Keratinocyte (primary cell): ENCODE measurements around the gene BRSK2. TPM values are rescaled to one million over a fixed set of nuclear protein-coding genes. Genes with fewer than 3 reads are reported as not detected.
"Not testable (repeated sequence)": the region's sequence is repeated elsewhere in the genome, so short reads cannot be mapped to it uniquely, and the experiment has no call there.

Experiments
- DNase-seq: peaks from one replicate; pipeline ENCODE4 v3.0.0-alpha.2; 2011; ENCODE audit warnings: low read depth, missing footprints, low spot score
- FAIRE-seq: peaks from 2 replicates; lab custom pipeline; 2011; peaks lifted over from hg19 to GRCh38; lab: Jason Lieb, UNC
- H2AFZ ChIP-seq: 2 replicates; pipeline ENCODE4 v1.6.0; 2012; ENCODE audit warnings: low read length, control low read depth, inconsistent platforms; ENCODE audit not compliant: control insufficient read depth
- H3K27ac ChIP-seq: 2 replicates; pipeline ENCODE4 v1.5.1; 2011; ENCODE audit warnings: low read length; ENCODE audit not compliant: control insufficient read depth, insufficient read depth
- H3K27me3 ChIP-seq: 3 replicates; pipeline ENCODE4 v1.6.0; 2011; ENCODE audit warnings: low read length; ENCODE audit not compliant: control insufficient read depth, insufficient read depth; ENCODE audit errors: extremely low read depth
- H3K36me3 ChIP-seq, 2 experiments: 2 replicates in 1 of 2; 3 replicates in 1 of 2; pipeline ENCODE4 v1.5.1; 2011; ENCODE audit warnings: low read length in 2 of 2, mild to moderate bottlenecking in 1 of 2; ENCODE audit not compliant: control insufficient read depth in 2 of 2, insufficient read depth in 2 of 2; ENCODE audit errors: extremely low read depth in 1 of 2
- H3K4me1 ChIP-seq: 3 replicates; pipeline ENCODE4 v1.5.1; 2011; ENCODE audit warnings: low read length; ENCODE audit not compliant: control insufficient read depth, insufficient read depth; ENCODE audit errors: extremely low read depth
- H3K4me2 ChIP-seq: 3 replicates; pipeline ENCODE4 v1.6.0; 2011; ENCODE audit warnings: low read depth, low read length; ENCODE audit not compliant: control insufficient read depth, insufficient read depth; ENCODE audit errors: extremely low read depth
- H3K4me3 ChIP-seq, 3 experiments: fragments of 200-600 bp in 1 of 3; sonication (generic) in 1 of 3; 2 replicates in 2 of 3; 3 replicates in 1 of 3; pipeline ENCODE4 v1.5.1; 2011 to 2016; ENCODE audit warnings: low read length in 3 of 3, mild to moderate bottlenecking in 3 of 3, control low read depth in 2 of 3, inconsistent platforms in 1 of 3, low read depth in 1 of 3, mixed read lengths in 1 of 3, mixed run types in 1 of 3, moderate library complexity in 1 of 3; ENCODE audit not compliant: control insufficient read depth in 2 of 3, insufficient read depth in 2 of 3; ENCODE audit errors: extremely low read depth in 1 of 3
- H3K79me2 ChIP-seq: 2 replicates; pipeline ENCODE4 v1.6.0; 2012; ENCODE audit warnings: low read length; ENCODE audit not compliant: control insufficient read depth, insufficient read depth
- H3K9ac ChIP-seq: 3 replicates; pipeline ENCODE4 v1.6.0; 2011; ENCODE audit warnings: low read length; ENCODE audit not compliant: control insufficient read depth, insufficient read depth; ENCODE audit errors: extremely low read depth
- H3K9me1 ChIP-seq: 3 replicates; pipeline ENCODE4 v1.6.0; 2011; ENCODE audit warnings: low read length; ENCODE audit not compliant: control insufficient read depth, insufficient read depth; ENCODE audit errors: extremely low read depth
- H3K9me3 ChIP-seq: 2 replicates; pipeline ENCODE4 v1.5.1; 2012; ENCODE audit warnings: low read depth, low read length; ENCODE audit not compliant: control insufficient read depth
- H4K20me1 ChIP-seq: 3 replicates; pipeline ENCODE4 v1.6.0; 2011; ENCODE audit warnings: low read length; ENCODE audit not compliant: control insufficient read depth, insufficient read depth; ENCODE audit errors: extremely low read depth
- EZH2 ChIP-seq: IDR thresholded peaks from one replicate; pipeline ENCODE4 v1.6.1; 2012; ENCODE audit warnings: inconsistent platforms, mild to moderate bottlenecking, low read length, moderate library complexity
- dilution Hi-C: fragments of 300-500 bp; cut with MboI; formaldehyde crosslinking; loops from one replicate; pipeline ENCODE4 v1.7.0; 2020; ENCODE audit warnings: low sequenced_read_pairs; ENCODE audit not compliant: extremely low pct_ligation_motif_present
- polyA plus RNA-seq, 5 experiments: library from polyadenylated mRNA; depleted of rRNA in 3 of 5; stranded (reverse) in 3 of 5; stranded (forward) in 1 of 5; unstranded in 1 of 5; fragments of >200 nt; gene quantifications; 1 replicate in 1 of 5; 2 replicates in 3 of 5; 3 replicates in 1 of 5; pipeline versions ENCODE4 v1.2.1 to v1.2.3, GENCODE V29; 2011 to 2012; ENCODE audit warnings: missing spikeins in 2 of 5, low read depth in 1 of 5, low replicate concordance in 1 of 5
- TF ChIP-seq, protein P1 (sequence below), 3 experiments: IDR thresholded peaks in 1 of 3; conservative IDR thresholded peaks in 1 of 3; optimal IDR thresholded peaks in 1 of 3; 2 replicates in 2 of 3; 3 replicates in 1 of 3; pipeline versions ENCODE3 to v1.5.1; 2011; ENCODE audit warnings: low read length in 3 of 3, mild to moderate bottlenecking in 3 of 3, moderate library complexity in 2 of 3, control low read depth in 1 of 3, inconsistent platforms in 1 of 3; ENCODE audit not compliant: insufficient read depth in 2 of 3; ENCODE audit errors: extremely low read depth in 1 of 3

Gene BRSK2
- polyA plus RNA-seq, 1 donor (not counting 4 experiments of a cell fraction or from before 2014, with no cell fraction given) = 0.09 TPM

GRCh38 chr11:1410366-1411291, 20.9 kb downstream of the BRSK2 start:
- DNase-seq (no peak), FAIRE-seq (no peak)
- TF ChIP-seq EZH2 = no peak
- TF ChIP-seq, protein P1, sequence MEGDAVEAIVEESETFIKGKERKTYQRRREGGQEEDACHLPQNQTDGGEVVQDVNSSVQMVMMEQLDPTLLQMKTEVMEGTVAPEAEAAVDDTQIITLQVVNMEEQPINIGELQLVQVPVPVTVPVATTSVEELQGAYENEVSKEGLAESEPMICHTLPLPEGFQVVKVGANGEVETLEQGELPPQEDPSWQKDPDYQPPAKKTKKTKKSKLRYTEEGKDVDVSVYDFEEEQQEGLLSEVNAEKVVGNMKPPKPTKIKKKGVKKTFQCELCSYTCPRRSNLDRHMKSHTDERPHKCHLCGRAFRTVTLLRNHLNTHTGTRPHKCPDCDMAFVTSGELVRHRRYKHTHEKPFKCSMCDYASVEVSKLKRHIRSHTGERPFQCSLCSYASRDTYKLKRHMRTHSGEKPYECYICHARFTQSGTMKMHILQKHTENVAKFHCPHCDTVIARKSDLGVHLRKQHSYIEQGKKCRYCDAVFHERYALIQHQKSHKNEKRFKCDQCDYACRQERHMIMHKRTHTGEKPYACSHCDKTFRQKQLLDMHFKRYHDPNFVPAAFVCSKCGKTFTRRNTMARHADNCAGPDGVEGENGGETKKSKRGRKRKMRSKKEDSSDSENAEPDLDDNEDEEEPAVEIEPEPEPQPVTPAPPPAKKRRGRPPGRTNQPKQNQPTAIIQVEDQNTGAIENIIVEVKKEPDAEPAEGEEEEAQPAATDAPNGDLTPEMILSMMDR (optimal IDR thresholded peaks at IDR 0.05 in 1 of 3, IDR thresholded peaks at IDR 0.05 in 1 of 3, conservative IDR thresholded peaks at IDR 0.05 in 1 of 3; ENCODE audit: extremely low read depth in 1 of 3, insufficient read depth in 2 of 3, low read length in 3 of 3) = no peak
- no peak overlapping the region for H3K4me3 ChIP-seq
- H2AFZ ChIP-seq = no peak overlapping the region
- no peak overlapping the region for H3K4me2 ChIP-seq
- H3K36me3 ChIP-seq = no peaks in the 10 kb centered on the region
- dilution Hi-C loops = no loop called here
- no peaks in the 10 kb centered on the region for H3K4me1 ChIP-seq
- H4K20me1 ChIP-seq = no peaks in the 10 kb centered on the region
- H3K9me1 ChIP-seq = no peaks in the 10 kb centered on the region
- H3K9me3 ChIP-seq = peaks cover 4% of the 10 kb centered on the region
- H3K79me2 ChIP-seq = no peaks in the 10 kb centered on the region
- H3K27ac ChIP-seq = no peak overlapping the region
- H3K9ac ChIP-seq = no peak overlapping the region
- no peaks in the 10 kb centered on the region for H3K27me3 ChIP-seq

DNA sequence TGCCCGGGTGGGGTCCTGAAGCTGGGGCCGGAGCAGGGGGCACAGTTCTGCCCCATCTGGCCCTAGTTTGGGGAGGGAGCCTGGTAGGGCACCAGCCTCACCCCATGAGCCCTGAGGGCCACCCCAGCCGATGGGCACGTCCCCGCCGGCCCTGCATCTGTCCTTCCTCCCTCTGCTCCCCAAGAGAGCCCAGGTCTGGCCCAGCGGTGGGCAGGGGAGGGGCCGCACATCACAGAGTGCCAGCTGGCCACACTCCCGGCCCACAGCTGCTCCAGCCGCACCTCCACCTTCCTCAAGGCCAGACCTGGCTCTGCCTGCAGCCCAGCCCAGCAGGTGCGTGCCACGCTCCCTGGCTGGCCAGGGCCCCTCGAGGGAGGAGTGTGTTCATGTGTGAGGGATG, 21.6 kb downstream of the BRSK2 start:
- no peak for TF ChIP-seq EZH2
- TF ChIP-seq, protein P1 (optimal IDR thresholded peaks at IDR 0.05 in 1 of 3, IDR thresholded peaks at IDR 0.05 in 1 of 3, conservative IDR thresholded peaks at IDR 0.05 in 1 of 3; ENCODE audit: extremely low read depth in 1 of 3, insufficient read depth in 2 of 3, low read length in 3 of 3) = no peak
- Histone ChIP-seq H3K27ac (no peak overlapping the region), H3K4me3 (no peak overlapping the region), H3K36me3 (no peaks in the 10 kb centered on the region), H4K20me1 (no peaks in the 10 kb centered on the region), H2AFZ (no peak overlapping the region), H3K4me2 (no peak overlapping the region), H3K9ac (no peak overlapping the region), H3K79me2 (no peaks in the 10 kb centered on the region), H3K9me3 (peaks cover 7% of the 10 kb centered on the region), H3K27me3 (no peaks in the 10 kb centered on the region), H3K9me1 (no peaks in the 10 kb centered on the region), H3K4me1 (no peaks in the 10 kb centered on the region)
- dilution Hi-C loops = no loop called here
- no peak for DNase-seq
- FAIRE-seq = no peak

GRCh38 chr11:1411739-1412138, 22.0 kb downstream of the BRSK2 start:
- H3K79me2 ChIP-seq, H3K9me1 ChIP-seq, H3K4me3 ChIP-seq, H3K27ac ChIP-seq, H4K20me1 ChIP-seq, H3K27me3 ChIP-seq, H3K36me3 ChIP-seq, FAIRE-seq, H3K4me1 ChIP-seq, H2AFZ ChIP-seq, H3K4me2 ChIP-seq, H3K9ac ChIP-seq, dilution Hi-C loops, DNase-seq: not testable (repeated sequence)
- H3K9me3 ChIP-seq = peaks cover 10% of the 10 kb centered on the region
